Measurements from ENCODE around the gene REV3L. TPM values are rescaled to one million over a fixed set of nuclear protein-coding genes. Genes with fewer than 3 reads are reported as not detected.

REV3L gene
- total RNA-seq, 1 experiment from 2014 or later: 25.3 TPM

DNA sequence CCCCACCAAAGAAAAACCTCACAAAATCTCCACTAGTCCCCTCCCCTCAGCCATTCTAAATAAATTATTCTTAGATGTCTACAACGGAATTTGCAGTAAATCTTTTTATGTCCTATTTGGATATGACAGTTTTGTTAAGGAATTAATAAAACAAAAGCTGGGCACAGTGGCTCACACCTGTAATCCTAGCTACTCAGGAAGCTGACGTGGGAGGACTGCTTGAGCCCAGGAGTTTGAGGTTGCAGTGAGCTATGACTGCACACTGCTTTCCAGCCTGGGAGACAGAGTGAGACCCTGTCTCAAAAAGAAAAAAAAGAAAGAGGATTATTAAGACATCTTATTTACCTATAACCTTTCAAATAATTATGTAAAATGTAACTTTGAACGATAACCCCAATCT lies 230.3 kb downstream of the REV3L start:
- intact Hi-C loops (cut with micrococcal nuclease): no loop called here
- no peak overlapping the region for H3K4me3 ChIP-seq (ENCODE audit: low read length)
- CTCF ChIA-PET: no interaction called here
- no peak overlapping the region for H2AFZ ChIP-seq (ENCODE audit: low read length)
- TF ChIP-seq EZH2phosphoT487 (IDR thresholded peaks at IDR 0.05; ENCODE audit: borderline replicate concordance, low read length) (no peak), EZH2 (IDR thresholded peaks at IDR 0.05; ENCODE audit: low read length, unreplicated experiment) (no peak)
- TF ChIP-seq, protein P1, sequence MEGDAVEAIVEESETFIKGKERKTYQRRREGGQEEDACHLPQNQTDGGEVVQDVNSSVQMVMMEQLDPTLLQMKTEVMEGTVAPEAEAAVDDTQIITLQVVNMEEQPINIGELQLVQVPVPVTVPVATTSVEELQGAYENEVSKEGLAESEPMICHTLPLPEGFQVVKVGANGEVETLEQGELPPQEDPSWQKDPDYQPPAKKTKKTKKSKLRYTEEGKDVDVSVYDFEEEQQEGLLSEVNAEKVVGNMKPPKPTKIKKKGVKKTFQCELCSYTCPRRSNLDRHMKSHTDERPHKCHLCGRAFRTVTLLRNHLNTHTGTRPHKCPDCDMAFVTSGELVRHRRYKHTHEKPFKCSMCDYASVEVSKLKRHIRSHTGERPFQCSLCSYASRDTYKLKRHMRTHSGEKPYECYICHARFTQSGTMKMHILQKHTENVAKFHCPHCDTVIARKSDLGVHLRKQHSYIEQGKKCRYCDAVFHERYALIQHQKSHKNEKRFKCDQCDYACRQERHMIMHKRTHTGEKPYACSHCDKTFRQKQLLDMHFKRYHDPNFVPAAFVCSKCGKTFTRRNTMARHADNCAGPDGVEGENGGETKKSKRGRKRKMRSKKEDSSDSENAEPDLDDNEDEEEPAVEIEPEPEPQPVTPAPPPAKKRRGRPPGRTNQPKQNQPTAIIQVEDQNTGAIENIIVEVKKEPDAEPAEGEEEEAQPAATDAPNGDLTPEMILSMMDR (conservative IDR thresholded peaks at IDR 0.05; ENCODE audit: low read depth, low read length): no peak
- no TSS peak for BruUV-seq (replicated peaks)
- H3K27ac ChIP-seq (ENCODE audit: low read length): no peak overlapping the region
- H4K20me1 ChIP-seq (ENCODE audit: low read length): no peaks in the 10 kb centered on the region
- no peaks in the 10 kb centered on the region for H3K79me2 ChIP-seq (ENCODE audit: low read length)
- H3K4me1 ChIP-seq (ENCODE audit: insufficient read depth, low read length): peaks cover 9% of the 10 kb centered on the region
- no peaks in the 10 kb centered on the region for H3K27me3 ChIP-seq (ENCODE audit: low read length)
- H3F3A ChIP-seq (ENCODE audit: low read length, unreplicated experiment): no peaks in the 10 kb centered on the region
- POLR2A ChIA-PET (ENCODE audit: unreplicated experiment): no interaction called here
- H3K4me2 ChIP-seq (ENCODE audit: low read length): no peak overlapping the region
- ATAC-seq: no peak
- DNase-seq: no peak
- H3K9ac ChIP-seq (ENCODE audit: low read length): no peak overlapping the region
- H3K36me3 ChIP-seq (ENCODE audit: low read depth, low read length): no peaks in the 10 kb centered on the region
- no peaks in the 10 kb centered on the region for H3K9me2 ChIP-seq (replicated peaks; ENCODE audit: low read length)
- H3K9me3 ChIP-seq (ENCODE audit: low read length): no peaks in the 10 kb centered on the region

DNA sequence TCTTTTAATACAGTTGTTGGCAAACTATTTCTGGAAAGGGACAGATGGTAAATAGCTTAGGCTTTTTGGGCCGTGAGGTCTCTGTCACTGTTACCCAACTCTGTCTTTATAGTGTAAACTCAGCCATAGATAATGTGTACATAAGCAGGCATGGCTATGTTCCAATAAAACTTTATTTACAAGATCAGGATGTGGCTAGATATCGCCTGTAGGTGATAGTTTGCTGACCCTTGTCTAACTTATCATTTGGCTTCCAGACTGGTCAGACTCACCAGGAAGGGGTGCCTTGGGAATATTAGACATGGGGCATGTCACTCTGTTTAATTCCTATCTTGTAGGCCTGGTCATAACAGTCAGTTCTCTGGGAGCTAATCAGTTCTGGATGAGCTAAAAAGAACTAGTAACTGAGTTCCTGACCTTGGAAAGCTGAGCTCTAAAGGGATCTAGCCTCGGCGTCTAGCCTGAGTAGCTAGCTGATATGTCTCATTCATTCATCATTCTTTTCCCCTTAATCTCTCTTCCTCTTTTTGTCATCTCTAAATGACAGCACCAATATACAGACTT lies 232.1 kb downstream of the REV3L start:
- no TSS peak for BruUV-seq (replicated peaks)
- H3F3A ChIP-seq (ENCODE audit: low read length, unreplicated experiment): no peaks in the 10 kb centered on the region
- peaks cover 9% of the 10 kb centered on the region for H3K4me1 ChIP-seq (ENCODE audit: insufficient read depth, low read length)
- no peak overlapping the region for H3K4me2 ChIP-seq (ENCODE audit: low read length)
- H3K27me3 ChIP-seq (ENCODE audit: low read length): no peaks in the 10 kb centered on the region
- intact Hi-C loops (cut with micrococcal nuclease): no loop called here
- no peaks in the 10 kb centered on the region for H3K36me3 ChIP-seq (ENCODE audit: low read depth, low read length)
- H3K4me3 ChIP-seq (ENCODE audit: low read length): no peak overlapping the region
- no peaks in the 10 kb centered on the region for H4K20me1 ChIP-seq (ENCODE audit: low read length)
- H3K27ac ChIP-seq (ENCODE audit: low read length): no peak overlapping the region
- H2AFZ ChIP-seq (ENCODE audit: low read length): peak overlapping the region; percentile 59; the same call in 1 of the 2 replicates
- POLR2A ChIA-PET (ENCODE audit: unreplicated experiment): interaction anchor here (0.5 kb wide), 1 partner anchor 20 kb away, joined by 4 read pairs; no protein-coding TSS in a partner anchor
- DNase-seq: peak; percentile 31
- CTCF ChIA-PET: interaction anchor here (0.6 kb wide), 1 partner anchor 1831 kb away, joined by 3 read pairs; no protein-coding TSS in a partner anchor
- no peak for ATAC-seq
- H3K9me3 ChIP-seq (ENCODE audit: low read length): no peaks in the 10 kb centered on the region
- no peaks in the 10 kb centered on the region for H3K79me2 ChIP-seq (ENCODE audit: low read length)
- TF ChIP-seq EZH2 (IDR thresholded peaks at IDR 0.05; ENCODE audit: low read length, unreplicated experiment): no peak
- TF ChIP-seq, protein P1 (conservative IDR thresholded peaks at IDR 0.05; ENCODE audit: low read depth, low read length): no peak
- no peak for TF ChIP-seq EZH2phosphoT487 (IDR thresholded peaks at IDR 0.05; ENCODE audit: borderline replicate concordance, low read length)
- no peaks in the 10 kb centered on the region for H3K9me2 ChIP-seq (replicated peaks; ENCODE audit: low read length)
- no peak overlapping the region for H3K9ac ChIP-seq (ENCODE audit: low read length)

Other genes with a start within 250 kb of the REV3L start
- gene TRAF3IP2, start 122.7 kb upstream of the REV3L start, total RNA-seq (2014; rRNA removed): 26.1 and 37.7 TPM in 2 replicates

Measured in PC-3 (cell line).